K562 (cell line): Measurements from ENCODE around the gene TRIM47. TPM values are rescaled to one million over a fixed set of nuclear protein-coding genes. Genes with fewer than 3 reads are reported as not detected.

Experiments used
- GATA2 ChIP-seq: sonication (generic); formaldehyde crosslinking; IDR thresholded peaks from 2 replicates; pipeline ENCODE4 v1.4.0; 2020; ENCODE audit warnings: mild to moderate bottlenecking, missing genetic modification reagents
- GTF2A2 ChIP-seq: IDR thresholded peaks from 2 replicates; pipeline ENCODE4 v1.6.1; 2016; ENCODE audit warnings: mild to moderate bottlenecking, missing genetic modification characterization, missing compliant biosample characterization
- KLF13 ChIP-seq: fragments of 450-650 bp; IDR thresholded peaks from 2 replicates; pipeline ENCODE4 v1.6.1; 2016; ENCODE audit warnings: missing genetic modification characterization, low read depth, mild to moderate bottlenecking, missing compliant biosample characterization, moderate library complexity, borderline replicate concordance
- MBD2 ChIP-seq: sonication (generic); IDR thresholded peaks from 2 replicates; pipeline ENCODE4 v1.6.1; 2016; ENCODE audit warnings: low read depth, borderline replicate concordance
- MIER1 ChIP-seq: fragments of 450-650 bp; IDR thresholded peaks from 2 replicates; pipeline ENCODE4 v1.6.1; 2016; ENCODE audit warnings: antibody characterized with exemption, mild to moderate bottlenecking, low read depth
- MTA3 ChIP-seq: fragments of 450-650 bp; formaldehyde crosslinking; IDR thresholded peaks from 2 replicates; pipeline ENCODE4 v1.6.1; 2017; ENCODE audit warnings: mild to moderate bottlenecking, borderline replicate concordance
- PHB ChIP-seq: fragments of 250-450 bp; sonication (Bioruptor Pico); IDR thresholded peaks from 2 replicates; pipeline ENCODE4 v1.5.0; 2021
- PURB ChIP-seq: sonication (generic); formaldehyde crosslinking; IDR thresholded peaks from 2 replicates; pipeline ENCODE4 v1.9.0; 2021; ENCODE audit warnings: low read depth, mild to moderate bottlenecking, missing genetic modification reagents
- RCOR1 ChIP-seq, 2 experiments: IDR thresholded peaks; 2 replicates each; pipeline ENCODE4 v1.6.1; 2012; ENCODE audit warnings: low read depth in 2 of 2, low read length in 2 of 2, borderline replicate concordance in 1 of 2, improper control_type of control experiment in 1 of 2
- RREB1 ChIP-seq: fragments of 250-450 bp; sonication (Bioruptor Pico); IDR thresholded peaks from 2 replicates; pipeline ENCODE4 v1.4.0; 2020
- TFAP4 ChIP-seq: sonication (generic); formaldehyde crosslinking; IDR thresholded peaks from 2 replicates; pipeline ENCODE4 v1.8.0; 2022; ENCODE audit warnings: missing genetic modification reagents, mild to moderate bottlenecking, moderate library complexity, borderline replicate concordance
- THAP12 ChIP-seq: fragments of 250-450 bp; sonication (Bioruptor Pico); IDR thresholded peaks from 2 replicates; pipeline ENCODE4 v1.9.0; 2021; ENCODE audit warnings: mild to moderate bottlenecking, inconsistent platforms
- ZNF121 ChIP-seq: sonication (generic); formaldehyde crosslinking; conservative IDR thresholded peaks from 2 replicates; pipeline ENCODE4 v1.8.0; 2022; ENCODE audit warnings: missing genetic modification reagents
- ZNF134 ChIP-seq: fragments of 250-450 bp; sonication (Bioruptor Pico); conservative IDR thresholded peaks from 2 replicates; pipeline ENCODE4 v1.4.0; 2020
- ZNF551 ChIP-seq: fragments of 250-450 bp; sonication (Bioruptor Pico); IDR thresholded peaks from 2 replicates; pipeline ENCODE4 v1.5.0; 2021; ENCODE audit warnings: mild to moderate bottlenecking, moderate library complexity
- ZNF561 ChIP-seq: fragments of 450-650 bp; formaldehyde crosslinking; conservative IDR thresholded peaks from 2 replicates; pipeline ENCODE4 v1.4.0; 2020; ENCODE audit warnings: mild to moderate bottlenecking, moderate library complexity
- polyA plus RNA-seq, 8 experiments: library from polyadenylated mRNA; depleted of rRNA in 4 of 8; stranded (reverse) in 5 of 8; unstranded in 3 of 8; fragments of >200 nt; fragmentation: Nextera tagmentation in 2 of 8; fragmentation: Illumina TruSeq in 1 of 8; extraction: Ambion mirVana in 2 of 8; extraction: Trizol in 1 of 8; gene quantifications; 2 replicates each; pipeline versions ENCODE4 v1.2.1 to v1.2.3, GENCODE V29; 2011 to 2014; ENCODE audit warnings: inconsistent platforms in 1 of 8, missing spikeins in 1 of 8
- total RNA-seq, 7 experiments: library from RNA; depleted of rRNA in 6 of 7; stranded (reverse); fragments of >200 nt in 6 of 7; fragmentation: Illumina TruSeq in 2 of 7; extraction: Trizol in 2 of 7; gene quantifications; 2 replicates each; pipeline versions ENCODE4 v1.2.1 to v1.2.3, GENCODE V29; 2011 to 2021; ENCODE audit warnings: low replicate concordance in 1 of 7

The TRIM47 gene
- total and polyA plus RNA-seq, 9 of the 15 experiments (the other 6 are each of a cell fraction or from before 2014, with no cell fraction given) = 0.56 to 6.1 (median 3.2) TPM

GRCh38 chr17:75843577-75844529 is 34.5 kb downstream of the TRIM47 start, which contains the start of gene UNC13D (continued):
- TF ChIP-seq PHB (0 out of 2 replicates have a peak, but pooled peaks have one; percentile 80), RREB1 (CRISPR knock-in tag) (peak; percentile 43), KLF13 (tag) (no peak), GTF2A2 (tag) (no peak), ZNF551 (CRISPR knock-in tag) (no peak), GATA2 (CRISPR knock-in tag) (peak; percentile 79), PURB (CRISPR knock-in tag) (no peak), THAP12 (CRISPR knock-in tag) (peak; percentile 10; the same call in 1 of the 2 replicates), MIER1 (no peak), RCOR1 (IDR thresholded peaks at IDR 0.05; ENCODE audit: borderline replicate concordance in 1 of 2, low read depth in 2 of 2, low read length in 2 of 2) (peak in 1 of 2 experiments; percentile 65; a peak in 2 of 4 replicates), MBD2 (peak; percentile 57; the same call in 1 of the 2 replicates), ZNF134 (no peak; the same call in 1 of the 2 replicates), TFAP4 (peak; percentile 45), ZNF121 (no peak), ZNF561 (peak; percentile 65; the same call in 1 of the 2 replicates), MTA3 (peak; percentile 76)
